KMS-11 (cell line): ENCODE results near the gene CASK.

Experiments
- H2AFZ ChIP-seq: fragments of 200-600 bp; sonication (generic); 2 replicates; pipeline ENCODE4 v1.6.1; 2016; ENCODE audit warnings: antibody characterized with exemption, mixed run types, low read depth
- H3K27ac ChIP-seq: fragments of 200-600 bp; sonication (generic); 2 replicates; pipeline ENCODE4 v1.6.1; 2016; ENCODE audit warnings: mild to moderate bottlenecking, mixed run types
- H3K27me3 ChIP-seq: fragments of 200-600 bp; sonication (generic); 2 replicates; pipeline ENCODE4 v1.6.1; 2017; ENCODE audit warnings: mild to moderate bottlenecking, low read depth, mixed run types, moderate library complexity; ENCODE audit not compliant: insufficient read depth
- H3K36me3 ChIP-seq: fragments of 200-600 bp; sonication (generic); 2 replicates; pipeline ENCODE4 v1.6.1; 2017; ENCODE audit warnings: mild to moderate bottlenecking, mixed run types; ENCODE audit not compliant: insufficient read depth
- H3K4me1 ChIP-seq: fragments of 200-600 bp; sonication (generic); 2 replicates; pipeline ENCODE4 v1.6.1; 2016; ENCODE audit warnings: mild to moderate bottlenecking, low read depth, mixed run types; ENCODE audit not compliant: poor library complexity, severe bottlenecking
- H3K4me2 ChIP-seq: fragments of 200-600 bp; sonication (generic); 2 replicates; pipeline ENCODE4 v1.7.0; 2016; ENCODE audit warnings: mild to moderate bottlenecking, mixed run types
- H3K4me3 ChIP-seq: fragments of 200-600 bp; sonication (generic); IDR thresholded peaks from 2 replicates; pipeline ENCODE4 v1.6.1; 2017; ENCODE audit warnings: low read depth, low read length, mixed read lengths; ENCODE audit not compliant: insufficient read depth
- H3K79me2 ChIP-seq: fragments of 200-600 bp; sonication (generic); 2 replicates; pipeline ENCODE4 v1.6.1; 2016; ENCODE audit warnings: low read depth, mixed run types; ENCODE audit not compliant: insufficient read depth
- H3K9ac ChIP-seq: fragments of 200-600 bp; sonication (generic); 2 replicates; pipeline ENCODE4 v1.6.1; 2016; ENCODE audit warnings: mild to moderate bottlenecking, mixed run types
- H4K20me1 ChIP-seq: fragments of 200-600 bp; sonication (generic); 2 replicates; pipeline ENCODE4 v1.6.1; 2016; ENCODE audit warnings: mild to moderate bottlenecking, mixed run types; ENCODE audit not compliant: insufficient read depth
- TF ChIP-seq, protein P1 (sequence below): fragments of 200-600 bp; sonication (generic); conservative IDR thresholded peaks from 2 replicates; pipeline ENCODE4 v1.6.1; 2017; ENCODE audit warnings: low read depth, mild to moderate bottlenecking, antibody characterized with exemption, low read length, moderate library complexity, mixed read lengths

CASK gene

GRCh38 chrX:41799661-41800060 lies 123.7 kb downstream of the CASK start:
- H3K27me3 ChIP-seq: no peaks in the 10 kb centered on the region
- H3K4me2 ChIP-seq: no peak overlapping the region
- no peak overlapping the region for H3K27ac ChIP-seq
- no peak overlapping the region for H2AFZ ChIP-seq
- H3K9ac ChIP-seq: no peak overlapping the region
- no peaks in the 10 kb centered on the region for H3K79me2 ChIP-seq
- H4K20me1 ChIP-seq: no peaks in the 10 kb centered on the region
- TF ChIP-seq, protein P1, sequence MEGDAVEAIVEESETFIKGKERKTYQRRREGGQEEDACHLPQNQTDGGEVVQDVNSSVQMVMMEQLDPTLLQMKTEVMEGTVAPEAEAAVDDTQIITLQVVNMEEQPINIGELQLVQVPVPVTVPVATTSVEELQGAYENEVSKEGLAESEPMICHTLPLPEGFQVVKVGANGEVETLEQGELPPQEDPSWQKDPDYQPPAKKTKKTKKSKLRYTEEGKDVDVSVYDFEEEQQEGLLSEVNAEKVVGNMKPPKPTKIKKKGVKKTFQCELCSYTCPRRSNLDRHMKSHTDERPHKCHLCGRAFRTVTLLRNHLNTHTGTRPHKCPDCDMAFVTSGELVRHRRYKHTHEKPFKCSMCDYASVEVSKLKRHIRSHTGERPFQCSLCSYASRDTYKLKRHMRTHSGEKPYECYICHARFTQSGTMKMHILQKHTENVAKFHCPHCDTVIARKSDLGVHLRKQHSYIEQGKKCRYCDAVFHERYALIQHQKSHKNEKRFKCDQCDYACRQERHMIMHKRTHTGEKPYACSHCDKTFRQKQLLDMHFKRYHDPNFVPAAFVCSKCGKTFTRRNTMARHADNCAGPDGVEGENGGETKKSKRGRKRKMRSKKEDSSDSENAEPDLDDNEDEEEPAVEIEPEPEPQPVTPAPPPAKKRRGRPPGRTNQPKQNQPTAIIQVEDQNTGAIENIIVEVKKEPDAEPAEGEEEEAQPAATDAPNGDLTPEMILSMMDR: no peak
- peaks cover 40% of the 10 kb centered on the region for H3K4me1 ChIP-seq
- no peak overlapping the region for H3K4me3 ChIP-seq
- H3K36me3 ChIP-seq: no peaks in the 10 kb centered on the region

DNA sequence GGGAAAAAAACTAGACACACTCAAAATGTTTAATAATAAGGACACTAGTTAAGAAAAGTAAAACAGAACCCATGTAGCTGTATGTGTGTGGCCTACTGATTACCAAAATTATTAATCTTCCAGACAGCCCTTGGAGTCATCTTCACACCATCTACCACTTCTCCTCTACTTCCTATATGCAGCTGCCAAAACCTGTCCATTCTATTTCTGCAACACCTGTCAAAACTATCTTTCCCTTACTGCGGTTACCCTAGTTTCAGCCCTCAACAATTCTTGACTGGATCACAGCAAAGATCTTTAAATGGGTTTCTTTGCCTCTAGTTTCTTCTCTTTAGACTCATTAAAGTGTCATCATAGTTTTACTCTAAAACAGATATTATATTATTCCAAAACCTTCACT lies 126.8 kb downstream of the CASK start:
- Histone ChIP-seq H3K4me3 (no peak overlapping the region), H3K4me2 (peak overlapping the region; percentile 48), H3K9ac (no peak overlapping the region), H3K36me3 (no peaks in the 10 kb centered on the region), H3K27me3 (no peaks in the 10 kb centered on the region), H2AFZ (no peak overlapping the region), H3K79me2 (no peaks in the 10 kb centered on the region), H3K4me1 (peaks cover 40% of the 10 kb centered on the region), H4K20me1 (no peaks in the 10 kb centered on the region), H3K27ac (no peak overlapping the region)
- TF ChIP-seq, protein P1: no peak

GRCh38 chrX:41796046-41796445 lies 127.3 kb downstream of the CASK start:
- TF ChIP-seq, protein P1: no peak
- Histone ChIP-seq H3K4me3 (no peak overlapping the region), H3K79me2 (no peaks in the 10 kb centered on the region), H3K36me3 (no peaks in the 10 kb centered on the region), H3K9ac (no peak overlapping the region), H3K27me3 (no peaks in the 10 kb centered on the region), H2AFZ (no peak overlapping the region), H4K20me1 (no peaks in the 10 kb centered on the region), H3K4me2 (peak overlapping the region; percentile 48; the same call in 1 of the 2 replicates), H3K4me1 (peaks cover 40% of the 10 kb centered on the region), H3K27ac (no peak overlapping the region)

DNA sequence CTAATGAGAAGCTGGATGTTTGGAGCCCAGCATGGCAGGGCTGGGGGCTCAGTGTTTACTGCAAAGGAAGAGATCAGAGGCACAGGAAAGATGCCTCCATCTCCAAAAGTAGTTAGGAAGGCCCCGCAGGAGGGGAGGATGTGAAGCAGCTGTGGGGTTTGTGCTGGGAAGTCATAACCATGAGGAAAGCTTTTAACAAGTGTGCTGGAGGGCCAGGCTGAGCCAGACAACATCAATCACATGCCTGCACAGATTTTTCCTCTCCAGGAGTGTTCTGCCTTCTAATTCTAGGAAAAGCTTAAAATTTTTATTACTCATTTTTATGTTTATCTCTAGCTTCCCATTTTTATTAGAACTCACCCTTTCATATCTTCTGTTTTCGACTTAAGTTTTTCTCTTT lies 134.0 kb downstream of the CASK start:
- Histone ChIP-seq H3K79me2 (no peaks in the 10 kb centered on the region), H3K27me3 (no peaks in the 10 kb centered on the region), H3K4me1 (no peaks in the 10 kb centered on the region)

More for the DNA sequence above, 134.0 kb downstream of the CASK start:
- Histone ChIP-seq H3K4me3 (no peak overlapping the region), H3K9ac (no peak overlapping the region), H4K20me1 (no peaks in the 10 kb centered on the region), H3K36me3 (no peaks in the 10 kb centered on the region), H2AFZ (no peak overlapping the region), H3K27ac (no peak overlapping the region), H3K4me2 (no peak overlapping the region)
- TF ChIP-seq, protein P1: no peak
